Adrenal gland (tissue), 12 donors: Measurements from ENCODE around the gene MCAM. TPM values are rescaled to one million over a fixed set of nuclear protein-coding genes. Genes with fewer than 3 reads are reported as not detected.

ENCODE experiments used
- DNase-seq, 7 donors: peaks; one replicate each; pipeline ENCODE4 v3.0.0-alpha.2; 2019 to 2020
- H3K27ac ChIP-seq, 5 donors: fragments of 200-600 bp; sonication (generic) in 4 of 5; 1 replicate in 3 of 5; 2 replicates in 2 of 5; pipeline versions ENCODE4 v1.5.1 to v1.8.0; 2016 to 2020; ENCODE audit warnings: mild to moderate bottlenecking in 1 of 5
- H3K27me3 ChIP-seq: fragments of 200-600 bp; 2 replicates; pipeline ENCODE4 v1.8.0; 2021
- H3K36me3 ChIP-seq, 2 donors: fragments of 200-600 bp; replicated peaks in 1 of 2; 1 replicate in 1 of 2; 2 replicates in 1 of 2; pipeline versions ENCODE4 v1.5.1 to v1.8.0; 2018 to 2022
- H3K4me1 ChIP-seq, 2 donors: fragments of 200-600 bp; replicated peaks in 1 of 2; 1 replicate in 1 of 2; 2 replicates in 1 of 2; pipeline versions ENCODE4 v1.5.1 to v1.8.0; 2018 to 2021
- H3K4me3 ChIP-seq, 4 donors: fragments of 200-600 bp; sonication (generic) in 3 of 4; one replicate each; pipeline ENCODE4 v1.5.1; 2016 to 2018
- H3K9me3 ChIP-seq, 3 donors: fragments of 200-600 bp; sonication (generic) in 1 of 3; replicated peaks in 1 of 3; 1 replicate in 2 of 3; 2 replicates in 1 of 3; pipeline versions ENCODE4 v1.5.1 to v1.8.0; 2016 to 2021
- CTCF ChIP-seq, 6 experiments: fragments of 450-650 bp in 4 of 6; fragments of 200-600 bp in 2 of 6; sonication (generic) in 1 of 6; IDR thresholded peaks; 1 replicate in 5 of 6; 2 replicates in 1 of 6; pipeline versions ENCODE4 v1.5.1 to v1.8.0; 2016 to 2021; ENCODE audit warnings: antibody characterized with exemption in 6 of 6, mild to moderate bottlenecking in 2 of 6, moderate library complexity in 1 of 6
- POLR2A ChIP-seq, 2 donors: fragments of 450-650 bp; IDR thresholded peaks; one replicate each; pipeline ENCODE4 v1.6.1; 2017; ENCODE audit warnings: antibody characterized with exemption in 2 of 2, mild to moderate bottlenecking in 2 of 2, moderate library complexity in 1 of 2
- WGBS, 4 donors: extraction: QIAGEN DNeasy Blood & Tissue Kit in 2 of 4; methylation state at CpG; one replicate each; pipeline versions ENCODE4 v1.1.5 to v1.1.7; 2013 to 2017; 5-methylcytosine and 5-hydroxymethylcytosine counted together
- intact Hi-C, 2 donors: fragments of 100-400 bp; cut with DNase I; formaldehyde crosslinking; loops; one replicate each; pipeline versions ENCODE4 v1.14.1 to v1.15.0; 2022 to 2023
- polyA plus RNA-seq, 3 donors: library from polyadenylated mRNA; stranded (reverse); fragments of 200-250 nt in 2 of 3; fragments of 350-450 nt in 1 of 3; fragmentation: Illumina TruSeq in 1 of 3; extraction: RNeasy Lipid Tissue Mini Kit (QIAGEN cat#74804) in 1 of 3; gene quantifications; one replicate each; pipeline ENCODE4 v1.2.3, GENCODE V29; 2013 to 2014
- total RNA-seq, 9 donors: library from RNA; depleted of rRNA in 4 of 9; stranded (reverse); fragments of >200 nt in 4 of 9; fragments of 120-200 nt in 1 of 9; fragmentation: NEBNext Ultra II Directional in 1 of 9; extraction: Animal tissue kit (Norgen Biotek cat#: 25700) in 1 of 9; gene quantifications; one replicate each; pipeline versions ENCODE4 v1.1.0 to v1.2.4, GENCODE V29; 2013 to 2023
- donor health status: healthy with polysubstance abuse.
- donor health status: Bipolar disorder and iron deficiency.
- donor health status: DM: yes; HTN: yes; CAD: no.
- donor health status: DM: no; HTN: no; CAD: no.
- donor health status: DM: no; HTN: no; CAD: no.
- donor health status: DM: yes; HTN: yes; CAD: no.

MCAM gene
- total and polyA plus RNA-seq, 12 donors, result 12.1 to 143 (median 32.1) TPM

- intact Hi-C loops, result loop anchor here in 1 of 2 donors (10.0 kb wide), 2 partner anchors 60 to 130 kb away; partner anchors contain the start of gene CBL
- no peak for DNase-seq
- peaks cover 0 to 11% of the 10 kb centered on the region in 2 donors for H3K36me3 ChIP-seq
- no peak for TF ChIP-seq POLR2A (IDR thresholded peaks at IDR 0.05)
- no peak for TF ChIP-seq CTCF (IDR thresholded peaks at IDR 0.05)
- H3K4me3 ChIP-seq, result peak overlapping the region in 2 of 4 donors; percentile 79 to 96
- 46 to 73% (median 55%) methylated on average over 6 to 15 of the region's 15 CpGs for WGBS, 4 donors
- peaks cover 16 to 38% of the 10 kb centered on the region in 2 donors for H3K4me1 ChIP-seq
- H3K27ac ChIP-seq, result no peak overlapping the region
- no peaks in the 10 kb centered on the region for H3K27me3 ChIP-seq
- H3K9me3 ChIP-seq, result no peaks in the 10 kb centered on the region
Measured at GRCh38 chr11:119335091-119335654, 18.2 kb upstream of the MCAM start.

GRCh38 chr11:119334174-119334930, 17.4 kb upstream of the MCAM start, which contains the start of gene RNF26:
TSS of gene RNF26 (plus strand) at chr11:119334527. CDS start at chr11:119335123, 596 bp downstream.
- Histone ChIP-seq H3K36me3 (peaks cover 0 to 11% of the 10 kb centered on the region in 2 donors), H3K27me3 (no peaks in the 10 kb centered on the region), H3K4me3 (peak within 1 kb of the TSS; percentile 65 to 96 (median 84)), H3K9me3 (no peaks in the 10 kb centered on the region), H3K4me1 (peaks cover 9 to 30% of the 10 kb centered on the region in 2 donors), H3K27ac (peak within 1 kb of the TSS in 4 of 5 donors; percentile 77 to 88 (median 81))
- WGBS, 4 donors, result 0 to 1% (median 0%) methylated on average over 26 to 54 of the region's 54 CpGs
- intact Hi-C loops, result loop anchor here in 1 of 2 donors (10.0 kb wide), 2 partner anchors 60 to 130 kb away; partner anchors contain the start of gene CBL
- peak; percentile 95 to 99 (median 97) for DNase-seq
- TF ChIP-seq CTCF (IDR thresholded peaks at IDR 0.05) (no peak), POLR2A (IDR thresholded peaks at IDR 0.05) (peak; percentile 30 to 70)

- Histone ChIP-seq H3K4me1 (peaks cover 7 to 12% of the 10 kb centered on the region in 2 donors), H3K9me3 (no peaks in the 10 kb centered on the region), H3K4me3 (no peak overlapping the region), H3K27ac (no peak overlapping the region), H3K36me3 (peaks cover 0 to 11% of the 10 kb centered on the region in 2 donors), H3K27me3 (no peaks in the 10 kb centered on the region)
- intact Hi-C loops, result loop anchor here in 1 of 2 donors (10.0 kb wide), 2 partner anchors 57 to 127 kb away; partner anchors contain the start of gene CBL
- whole genome bisulfite sequencing, 4 donors, result 77 to 86% (median 81%) methylated on average over 4 of the region's 4 CpGs
- no peak for DNase-seq
- TF ChIP-seq CTCF (IDR thresholded peaks at IDR 0.05) (no peak), POLR2A (IDR thresholded peaks at IDR 0.05) (no peak)
Measured at GRCh38 chr11:119332111-119332765, 15.3 kb upstream of the MCAM start.

GRCh38 chr11:119330237-119330636, 13.3 kb upstream of the MCAM start:
- H3K4me1 ChIP-seq, result peaks cover 5% of the 10 kb centered on the region in 2 donors
- whole genome bisulfite sequencing, 4 donors, result 43 to 61% (median 57%) methylated on average over 1 of the region's 1 CpG
- DNase-seq, result no peak
- H3K36me3 ChIP-seq, result no peaks in the 10 kb centered on the region
- no peak overlapping the region for H3K4me3 ChIP-seq
- H3K27ac ChIP-seq, result no peak overlapping the region
- H3K27me3 ChIP-seq, result no peaks in the 10 kb centered on the region
- intact Hi-C loops, result loop anchor here in 1 of 2 donors (10.0 kb wide), 2 partner anchors 55 to 125 kb away; partner anchors contain the start of gene CBL
- TF ChIP-seq CTCF (IDR thresholded peaks at IDR 0.05) (no peak), POLR2A (IDR thresholded peaks at IDR 0.05) (no peak)
- no peaks in the 10 kb centered on the region for H3K9me3 ChIP-seq
